GM12878 (cell line): Measurements from ENCODE around the gene DTNBP1. TPM values are rescaled to one million over a fixed set of nuclear protein-coding genes. Genes with fewer than 3 reads are reported as not detected.

Experiments
- ATAC-seq: fragments of 200-7000 bp; cut with Tn5 transposase; 3 replicates; pipeline ENCODE4 v1.9.1; 2020; ENCODE audit warnings: mild to moderate bottlenecking, moderate library complexity
- BruUV-seq: library from RNA; stranded (reverse); fragments of 400-500 nt; replicated peaks from 2 replicates; lab custom pipeline; 2021; lab: Mats Ljungman, UMichigan
- CTCF ChIA-PET: fragments of 300-600 bp; sonication (Branson Sonifier 250); formaldehyde crosslinking; extraction: SDS; loops from one replicate; lab custom pipeline; 2021; ENCODE audit warnings: inconsistent platforms; lab: Yijun Ruan, JAX
- POLR2A ChIA-PET: fragments of 350-600 bp; formaldehyde crosslinking; extraction: SDS; loops from one replicate; lab custom pipeline; 2021; ENCODE audit warnings: inconsistent platforms; lab: Charles Lee
- RAD21 ChIA-PET: fragments of 300-600 bp; sonication (Branson Sonifier 250); formaldehyde crosslinking; loops from one replicate; lab custom pipeline; 2023; ENCODE audit warnings: antibody characterized with exemption; ENCODE audit not compliant: unreplicated experiment; lab: Charles Lee
- SMC1A ChIA-PET: fragments of 300-600 bp; sonication (Branson Sonifier 250); formaldehyde crosslinking; loops from one replicate; lab custom pipeline; 2023; ENCODE audit not compliant: unreplicated experiment, uncharacterized antibody; lab: Charles Lee
- DNase-seq: peaks from one replicate; pipeline ENCODE4 v3.0.0-alpha.2; 2011; ENCODE audit warnings: low read depth, low spot score
- FAIRE-seq: peaks from 3 replicates; lab custom pipeline; 2011; peaks lifted over from hg19 to GRCh38; lab: Jason Lieb, UNC
- H2AFZ ChIP-seq: 2 replicates; pipeline ENCODE4 v1.6.0; 2011; ENCODE audit warnings: low read depth, low read length, control low read depth; ENCODE audit not compliant: control insufficient read depth
- H3K27ac ChIP-seq: 2 replicates; pipeline ENCODE4 v1.5.1; 2011; ENCODE audit warnings: control low read depth; ENCODE audit not compliant: control insufficient read depth, insufficient read depth
- H3K27me3 ChIP-seq, 2 experiments: replicated peaks in 1 of 2; 2 replicates each; pipeline versions ENCODE4 v1.6.0 to v1.6.1; 2011; ENCODE audit warnings: low read length in 1 of 2; ENCODE audit not compliant: control insufficient read depth in 2 of 2, insufficient read depth in 2 of 2
- H3K36me3 ChIP-seq, 2 experiments: 2 replicates each; pipeline ENCODE4 v1.5.1; 2011; ENCODE audit warnings: low read length in 1 of 2; ENCODE audit not compliant: control insufficient read depth in 2 of 2, insufficient read depth in 2 of 2
- H3K4me1 ChIP-seq: 2 replicates; pipeline ENCODE4 v1.6.1; 2011; ENCODE audit warnings: mild to moderate bottlenecking, low read length, moderate library complexity, mixed read lengths; ENCODE audit not compliant: control insufficient read depth, insufficient read depth
- H3K4me2 ChIP-seq: 2 replicates; pipeline ENCODE4 v1.6.0; 2011; ENCODE audit warnings: control low read depth; ENCODE audit not compliant: control insufficient read depth, insufficient read depth
- H3K4me3 ChIP-seq: fragments of 200-600 bp; sonication (generic); 2 replicates; pipeline ENCODE4 v1.5.1; 2016
- H3K79me2 ChIP-seq: 2 replicates; pipeline ENCODE4 v1.6.0; 2011; ENCODE audit warnings: low read length; ENCODE audit not compliant: control insufficient read depth, insufficient read depth
- H3K9ac ChIP-seq: 2 replicates; pipeline ENCODE4 v1.8.0; 2011; ENCODE audit warnings: low read length, control low read depth, mixed read lengths; ENCODE audit not compliant: control insufficient read depth, insufficient read depth
- H3K9me3 ChIP-seq: replicated peaks from 3 replicates; pipeline ENCODE4 v1.5.1; 2011; ENCODE audit warnings: mild to moderate bottlenecking, low read length; ENCODE audit not compliant: control insufficient read depth, insufficient read depth
- H4K20me1 ChIP-seq: 2 replicates; pipeline ENCODE4 v1.6.0; 2011; ENCODE audit not compliant: control insufficient read depth, insufficient read depth
- CREM ChIP-seq: IDR thresholded peaks from 2 replicates; pipeline ENCODE4 v1.6.1; 2014; ENCODE audit warnings: antibody characterized with exemption, low read depth
- IRF3 ChIP-seq: fragments of 450-650 bp; IDR thresholded peaks from 2 replicates; pipeline ENCODE4 v1.6.1; 2014; ENCODE audit warnings: mild to moderate bottlenecking
- JUNB ChIP-seq: IDR thresholded peaks from 2 replicates; pipeline ENCODE4 v1.6.1; 2016; ENCODE audit warnings: antibody characterized with exemption, mild to moderate bottlenecking
- KAT2A ChIP-seq: conservative IDR thresholded peaks from 2 replicates; pipeline ENCODE4 v1.6.1; 2011; ENCODE audit warnings: low read depth, low read length; ENCODE audit not compliant: control insufficient read depth
- MEF2A ChIP-seq: IDR thresholded peaks from 2 replicates; pipeline ENCODE4 v1.6.1; 2011; ENCODE audit warnings: low read depth, mild to moderate bottlenecking, low read length, moderate library complexity; ENCODE audit not compliant: insufficient read depth
- NFIC ChIP-seq: IDR thresholded peaks from 2 replicates; pipeline ENCODE4 v1.6.1; 2012; ENCODE audit warnings: low read depth, mild to moderate bottlenecking, inconsistent platforms, low read length, moderate library complexity
- RUNX3 ChIP-seq: IDR thresholded peaks from 2 replicates; pipeline ENCODE4 v1.6.1; 2012; ENCODE audit warnings: low read length, inconsistent platforms
- SMAD1 ChIP-seq: fragments of 450-650 bp; IDR thresholded peaks from 2 replicates; pipeline ENCODE4 v1.6.1; 2018; ENCODE audit warnings: mild to moderate bottlenecking, low read depth; ENCODE audit not compliant: partially characterized antibody
- SMAD5 ChIP-seq: IDR thresholded peaks from 2 replicates; pipeline ENCODE4 v1.6.1; 2016; ENCODE audit warnings: antibody characterized with exemption, low read depth
- WGBS: methylation state at CpG from one replicate; pipeline ENCODE4 v1.1.6; 2016; ENCODE audit warnings: low lambda C conversion rate; ENCODE audit not compliant: insufficient replicate concordance, insufficient coverage; ENCODE audit errors: missing lambda C conversion rate; 5-methylcytosine and 5-hydroxymethylcytosine counted together
- in situ Hi-C: fragments of 300-500 bp; cut with MboI; formaldehyde crosslinking; loops from 9 replicates; pipeline ENCODE4 v1.14.3; 2018; ENCODE audit warnings: mixed read lengths
- intact Hi-C: fragments of 100-400 bp; cut with micrococcal nuclease; formaldehyde crosslinking; loops from one replicate; pipeline ENCODE4 v1.14.2; 2022; ENCODE audit not compliant: unreplicated experiment
- polyA plus RNA-seq, 11 experiments: library from polyadenylated mRNA; depleted of rRNA in 4 of 11; unstranded in 6 of 11; stranded (reverse) in 5 of 11; fragments of >200 nt; fragmentation: Nextera tagmentation in 4 of 11; fragmentation: Illumina TruSeq in 1 of 11; extraction: Ambion mirVana in 4 of 11; extraction: Trizol in 1 of 11; gene quantifications; 1 replicate in 1 of 11; 2 replicates in 10 of 11; pipeline versions ENCODE4 v1.2.1 to v1.2.3, GENCODE V29; 2011 to 2016; ENCODE audit warnings: inconsistent platforms in 2 of 11, missing spikeins in 2 of 11, low read depth in 1 of 11
- total RNA-seq, 4 experiments: library from RNA; depleted of rRNA in 3 of 4; stranded (reverse); fragments of >200 nt in 3 of 4; fragmentation: Illumina TruSeq in 1 of 4; extraction: Trizol in 1 of 4; gene quantifications; 2 replicates each; pipeline versions ENCODE4 v1.2.1 to v1.2.3, GENCODE V29; 2013 to 2021

The DTNBP1 gene
- total and polyA plus RNA-seq, 10 of the 15 experiments (the other 5 are each of a cell fraction or from before 2014, with no cell fraction given): 7.1 to 40.3 (median 20.1) TPM

DNA sequence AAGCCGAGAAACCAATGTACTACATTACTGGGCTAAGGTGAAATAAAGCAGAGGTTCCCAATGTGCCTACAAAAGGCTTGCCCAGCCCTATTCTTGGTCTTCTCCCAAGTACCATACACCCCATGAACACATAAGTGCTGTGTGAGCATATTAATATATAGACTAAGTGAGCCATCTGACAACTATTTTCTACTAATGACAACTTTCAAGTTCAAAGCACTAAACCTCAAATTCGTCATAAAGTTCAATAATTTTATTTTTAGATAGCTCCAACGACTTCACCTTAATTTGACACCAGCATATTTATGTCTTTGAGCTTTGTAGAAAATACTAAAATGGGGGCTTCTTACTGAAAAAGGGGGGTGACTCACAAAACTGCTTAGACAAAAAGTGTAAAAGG, 6.7 kb downstream of the DTNBP1 start:
- ChIA-PET CTCF (interaction anchor here (1.1 to 4.0 kb wide), 5 partner anchors 26 to 550 kb away, joined by 3 to 23 read pairs (median 8); no protein-coding TSS in a partner anchor), RAD21 (interaction anchor here (0.6 to 1.8 kb wide), 5 partner anchors 12 to 547 kb away, joined by 3 to 5 read pairs (median 3); no protein-coding TSS in a partner anchor), POLR2A (interaction anchor here (1.5 kb wide), 1 partner anchor 473 kb away, joined by 3 read pairs; the partner anchor contains the start of gene MYLIP), SMC1A (interaction anchor here (1.2 to 9.8 kb wide), 5 partner anchors 13 to 231 kb away, joined by 3 to 79 read pairs (median 5); no protein-coding TSS in a partner anchor)
- 50% methylated on average over 3 of the region's 3 CpGs for WGBS
- no peaks in the 10 kb centered on the region for H3K27me3 ChIP-seq
- intact Hi-C loops: no loop called here
- H4K20me1 ChIP-seq: no peaks in the 10 kb centered on the region
- peaks cover 16% of the 10 kb centered on the region for H3K79me2 ChIP-seq
- H3K27ac ChIP-seq: no peak overlapping the region
- no peak for ATAC-seq
- FAIRE-seq: no peak
- no TSS peak for BruUV-seq
- TF ChIP-seq RUNX3: peak; percentile 25; the same call in 1 of the 2 replicates
- peak; percentile 58; the same call in 1 of the 2 replicates for TF ChIP-seq JUNB
- TF ChIP-seq CREM: peak; percentile 9; the same call in 1 of the 2 replicates
- TF ChIP-seq NFIC: peak; percentile 32; the same call in 1 of the 2 replicates
- TF ChIP-seq SMAD1: no peak
- peak; percentile 52; the same call in 1 of the 2 replicates for TF ChIP-seq MEF2A
- no peak for TF ChIP-seq KAT2A
- no peak for TF ChIP-seq IRF3
- TF ChIP-seq SMAD5: no peak
- TF ChIP-seq, all 136 proteins: peak for 5
- H3K4me3 ChIP-seq: no peak overlapping the region
- peaks cover 26% of the 10 kb centered on the region for H3K4me1 ChIP-seq
- DNase-seq: no peak
- H2AFZ ChIP-seq: no peak overlapping the region
- no peak overlapping the region for H3K9ac ChIP-seq
- no peaks in the 10 kb centered on the region for H3K36me3 ChIP-seq
- H3K9me3 ChIP-seq: no peaks in the 10 kb centered on the region
- in situ Hi-C loops: no loop called here
- H3K4me2 ChIP-seq: no peak overlapping the region
